ENCODE measurements around the gene MAL. TPM values are rescaled to one million over a fixed set of nuclear protein-coding genes. Genes with fewer than 3 reads are reported as not detected.

The MAL gene
- total RNA-seq, 1 experiment from 2014 or later, result not detected

- no peaks in the 10 kb centered on the region for H3K36me3 ChIP-seq (ENCODE audit: control insufficient read depth, insufficient read depth, low read length)
- ChIA-PET CTCF (no interaction called here), POLR2A (no interaction called here)
- no peaks in the 10 kb centered on the region for H3K27me3 ChIP-seq (replicated peaks; ENCODE audit: control insufficient read depth, insufficient read depth, low read length)
- Mint-ChIP-seq H3K27ac (ENCODE audit: unreplicated experiment) (no peak overlapping the region), H3K36me3 (ENCODE audit: insufficient read depth, unreplicated experiment) (no peaks in the 10 kb centered on the region), H3K27me3 (ENCODE audit: insufficient read depth, unreplicated experiment) (peaks cover 6% of the 10 kb centered on the region), H3K4me1 (ENCODE audit: low read depth, unreplicated experiment) (no peaks in the 10 kb centered on the region), H3K9me3 (ENCODE audit: unreplicated experiment) (no peaks in the 10 kb centered on the region), H3K4me3 (ENCODE audit: unreplicated experiment) (no peak overlapping the region)
- DNase-seq, result no peak
- no TSS peak for BruUV-seq (replicated peaks)
- no peaks in the 10 kb centered on the region for H3K9me3 ChIP-seq
- H3K4me1 ChIP-seq, result no peaks in the 10 kb centered on the region
- TF ChIP-seq, protein P1, sequence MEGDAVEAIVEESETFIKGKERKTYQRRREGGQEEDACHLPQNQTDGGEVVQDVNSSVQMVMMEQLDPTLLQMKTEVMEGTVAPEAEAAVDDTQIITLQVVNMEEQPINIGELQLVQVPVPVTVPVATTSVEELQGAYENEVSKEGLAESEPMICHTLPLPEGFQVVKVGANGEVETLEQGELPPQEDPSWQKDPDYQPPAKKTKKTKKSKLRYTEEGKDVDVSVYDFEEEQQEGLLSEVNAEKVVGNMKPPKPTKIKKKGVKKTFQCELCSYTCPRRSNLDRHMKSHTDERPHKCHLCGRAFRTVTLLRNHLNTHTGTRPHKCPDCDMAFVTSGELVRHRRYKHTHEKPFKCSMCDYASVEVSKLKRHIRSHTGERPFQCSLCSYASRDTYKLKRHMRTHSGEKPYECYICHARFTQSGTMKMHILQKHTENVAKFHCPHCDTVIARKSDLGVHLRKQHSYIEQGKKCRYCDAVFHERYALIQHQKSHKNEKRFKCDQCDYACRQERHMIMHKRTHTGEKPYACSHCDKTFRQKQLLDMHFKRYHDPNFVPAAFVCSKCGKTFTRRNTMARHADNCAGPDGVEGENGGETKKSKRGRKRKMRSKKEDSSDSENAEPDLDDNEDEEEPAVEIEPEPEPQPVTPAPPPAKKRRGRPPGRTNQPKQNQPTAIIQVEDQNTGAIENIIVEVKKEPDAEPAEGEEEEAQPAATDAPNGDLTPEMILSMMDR (IDR thresholded peaks at IDR 0.05; ENCODE audit: insufficient read depth in 1 of 2, low read depth in 1 of 2, low read length in 1 of 2, severe bottlenecking in 1 of 2, unreplicated experiment in 1 of 2), result no peak
- no peak overlapping the region for H3K4me3 ChIP-seq (ENCODE audit: low read depth, low read length)
- intact Hi-C loops (cut with micrococcal nuclease; ENCODE audit: unreplicated experiment), result no loop called here
These were observed 4.4 kb downstream of the MAL start for GRCh38 chr2:95029898-95030341.

DNA sequence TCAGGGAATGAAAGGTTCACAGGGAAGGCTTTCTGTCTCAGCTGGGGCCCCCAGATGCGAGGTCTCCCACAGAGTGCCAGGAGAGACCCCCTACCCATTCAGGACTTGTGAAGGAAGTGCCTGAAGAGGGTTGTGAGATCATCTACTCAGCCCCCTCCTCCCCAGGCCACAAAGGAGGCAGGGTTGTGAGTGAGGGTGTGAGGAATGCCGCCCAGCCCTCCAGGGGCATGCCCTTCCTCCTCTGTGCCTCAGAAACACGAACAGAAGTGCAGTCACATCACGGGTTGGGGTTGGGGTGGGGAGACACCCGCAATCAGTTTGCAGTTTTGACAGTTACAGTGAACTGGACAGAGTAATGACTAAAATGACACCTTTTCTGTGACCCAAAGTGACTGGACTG, 5.0 kb downstream of the MAL start:
- no peaks in the 10 kb centered on the region for H3K4me1 ChIP-seq
- no peak overlapping the region for H3K4me3 ChIP-seq (ENCODE audit: low read depth, low read length)
- POLR2A ChIA-PET, result no interaction called here
- intact Hi-C loops (cut with micrococcal nuclease; ENCODE audit: unreplicated experiment), result no loop called here
- Mint-ChIP-seq H3K4me3 (ENCODE audit: unreplicated experiment) (no peak overlapping the region), H3K9me3 (ENCODE audit: unreplicated experiment) (no peaks in the 10 kb centered on the region), H3K4me1 (ENCODE audit: low read depth, unreplicated experiment) (no peaks in the 10 kb centered on the region), H3K36me3 (ENCODE audit: insufficient read depth, unreplicated experiment) (no peaks in the 10 kb centered on the region), H3K27ac (ENCODE audit: unreplicated experiment) (no peak overlapping the region), H3K27me3 (ENCODE audit: insufficient read depth, unreplicated experiment) (peaks cover 9% of the 10 kb centered on the region)
- H3K36me3 ChIP-seq (ENCODE audit: control insufficient read depth, insufficient read depth, low read length), result no peaks in the 10 kb centered on the region
- TF ChIP-seq, protein P1 (IDR thresholded peaks at IDR 0.05; ENCODE audit: insufficient read depth in 1 of 2, low read depth in 1 of 2, low read length in 1 of 2, severe bottlenecking in 1 of 2, unreplicated experiment in 1 of 2), result no peak
- H3K27me3 ChIP-seq (replicated peaks; ENCODE audit: control insufficient read depth, insufficient read depth, low read length), result no peaks in the 10 kb centered on the region
- no TSS peak for BruUV-seq (replicated peaks)
- DNase-seq, result no peak
- no peaks in the 10 kb centered on the region for H3K9me3 ChIP-seq
- CTCF ChIA-PET, result no interaction called here

GRCh38 chr2:95031076-95031725, 5.7 kb downstream of the MAL start:
- ChIA-PET CTCF (interaction anchor here (1.3 to 1.5 kb wide), 2 partner anchors 8 to 45 kb away, joined by 3 to 9 read pairs; no protein-coding TSS in a partner anchor), POLR2A (no interaction called here)
- H3K4me1 ChIP-seq, result no peaks in the 10 kb centered on the region
- no TSS peak for BruUV-seq (replicated peaks)
- intact Hi-C loops (cut with micrococcal nuclease; ENCODE audit: unreplicated experiment), result no loop called here
- no peak overlapping the region for H3K4me3 Mint-ChIP-seq (ENCODE audit: unreplicated experiment)
- H3K4me1 Mint-ChIP-seq (ENCODE audit: low read depth, unreplicated experiment), result no peaks in the 10 kb centered on the region
- no peak for DNase-seq
- H3K9me3 ChIP-seq, result no peaks in the 10 kb centered on the region
- H3K9me3 Mint-ChIP-seq (ENCODE audit: unreplicated experiment), result peaks cover 3% of the 10 kb centered on the region
- no peaks in the 10 kb centered on the region for H3K27me3 ChIP-seq (replicated peaks; ENCODE audit: control insufficient read depth, insufficient read depth, low read length)
- no peaks in the 10 kb centered on the region for H3K36me3 ChIP-seq (ENCODE audit: control insufficient read depth, insufficient read depth, low read length)
- peaks cover 12% of the 10 kb centered on the region for H3K27me3 Mint-ChIP-seq (ENCODE audit: insufficient read depth, unreplicated experiment)
- no peak overlapping the region for H3K4me3 ChIP-seq (ENCODE audit: low read depth, low read length)
- TF ChIP-seq, protein P1 (IDR thresholded peaks at IDR 0.05; ENCODE audit: insufficient read depth in 1 of 2, low read depth in 1 of 2, low read length in 1 of 2, severe bottlenecking in 1 of 2, unreplicated experiment in 1 of 2), result no peak
- H3K27ac Mint-ChIP-seq (ENCODE audit: unreplicated experiment), result no peak overlapping the region
- H3K36me3 Mint-ChIP-seq (ENCODE audit: insufficient read depth, unreplicated experiment), result no peaks in the 10 kb centered on the region

All from Caco-2 (cell line).